Thyroid gland (tissue), 4 donors: Measurements from ENCODE around the gene SYCN. TPM values are rescaled to one million over a fixed set of nuclear protein-coding genes. Genes with fewer than 3 reads are reported as not detected.
A peak's percentile ranks its signal among the peaks of the same experiment; 100 is the strongest.

Experiments
- DNase-seq, 2 donors: peaks; one replicate each; pipeline ENCODE4 v3.0.0-alpha.2; 2019
- H3K27ac ChIP-seq, 3 donors: fragments of 200-600 bp; sonication (generic); 1 replicate in 2 of 3; 2 replicates in 1 of 3; pipeline ENCODE4 v1.5.1; 2016 to 2019; ENCODE audit warnings: mild to moderate bottlenecking in 1 of 3, moderate library complexity in 1 of 3
- H3K27me3 ChIP-seq: fragments of 200-600 bp; sonication (generic); one replicate; pipeline ENCODE4 v1.5.1; 2019
- H3K36me3 ChIP-seq, 2 donors: fragments of 200-600 bp; sonication (generic); one replicate each; pipeline ENCODE4 v1.5.1; 2016 to 2019
- H3K4me1 ChIP-seq, 2 donors: fragments of 200-600 bp; sonication (generic); one replicate each; pipeline ENCODE4 v1.5.1; 2017 to 2019
- H3K4me3 ChIP-seq, 3 donors: fragments of 200-600 bp; sonication (generic); replicated peaks in 1 of 3; 1 replicate in 2 of 3; 2 replicates in 1 of 3; pipeline ENCODE4 v1.5.1; 2016; ENCODE audit warnings: mild to moderate bottlenecking in 1 of 3
- H3K9me3 ChIP-seq: fragments of 200-600 bp; sonication (generic); one replicate; pipeline ENCODE4 v1.5.1; 2017
- POLR2A ChIP-seq, 2 donors: fragments of 450-650 bp; IDR thresholded peaks; one replicate each; pipeline ENCODE4 v1.6.1; 2017; ENCODE audit warnings: antibody characterized with exemption in 2 of 2, mild to moderate bottlenecking in 2 of 2, moderate library complexity in 1 of 2
- WGBS, 2 donors: methylation state at CpG; one replicate each; pipeline ENCODE4 v1.1.5; 2017; 5-methylcytosine and 5-hydroxymethylcytosine counted together
- intact Hi-C: fragments of 100-400 bp; cut with DNase I; formaldehyde crosslinking; loops from one replicate; pipeline ENCODE4 v1.15.1; 2023
- total RNA-seq, 4 donors: library from RNA; depleted of rRNA; stranded (reverse); fragments of >200 nt; gene quantifications; one replicate each; pipeline ENCODE4 v1.2.3, GENCODE V29; 2016
- TF ChIP-seq, protein P1 (sequence below), 6 experiments: fragments of 200-600 bp in 3 of 6; fragments of 450-650 bp in 3 of 6; sonication (generic) in 3 of 6; IDR thresholded peaks; one replicate each; pipeline ENCODE4 v1.5.1; 2016 to 2019; ENCODE audit warnings: antibody characterized with exemption in 6 of 6, mild to moderate bottlenecking in 2 of 6, inconsistent platforms in 1 of 6, moderate library complexity in 1 of 6

Gene SYCN
- total RNA-seq, 4 donors from 2014 or later = not detected

DNA sequence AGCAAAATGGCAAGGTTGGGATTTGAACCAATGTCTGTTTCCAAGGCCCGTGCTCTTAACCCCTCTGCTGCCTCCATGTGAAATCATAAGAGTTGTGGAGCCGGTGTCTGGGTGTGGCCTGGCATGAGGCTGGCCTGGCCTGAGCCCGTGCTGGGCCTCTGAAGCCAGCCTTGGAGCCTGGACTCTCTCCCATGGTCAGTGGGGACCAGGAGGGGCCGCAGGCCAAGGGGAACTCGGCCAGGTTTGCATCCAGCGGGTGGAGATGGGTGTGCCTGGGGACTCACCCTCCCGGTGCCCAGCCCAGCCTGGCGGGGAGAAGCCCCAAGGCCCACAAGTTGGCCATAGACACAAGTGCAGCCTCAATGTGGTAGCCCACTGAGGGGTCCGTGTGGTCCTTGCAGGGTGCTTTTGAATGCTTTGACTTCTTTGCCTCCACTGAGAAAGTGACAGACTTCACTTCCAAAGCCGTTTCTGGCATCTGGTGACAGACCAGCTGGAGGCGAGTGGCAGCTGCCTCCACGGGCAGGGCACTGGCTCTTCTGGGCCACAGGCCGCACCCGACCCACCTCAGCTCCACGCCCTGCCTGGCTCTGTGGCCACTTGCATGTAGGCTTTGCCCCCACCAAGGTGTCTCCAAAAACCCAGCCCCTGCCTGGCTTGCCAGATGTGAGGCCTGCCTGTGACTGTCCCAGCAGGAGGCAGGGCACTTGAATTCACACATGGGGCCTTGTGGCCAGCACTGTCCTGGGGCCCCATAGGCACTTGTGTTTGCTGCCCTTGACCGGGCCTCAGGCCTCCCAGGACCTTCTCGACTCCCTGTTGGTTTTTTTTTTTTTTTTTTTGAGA lies 33.5 kb downstream of the SYCN start:
- 67% methylated on average over 9 to 14 of the region's 17 CpGs for WGBS, 2 donors

DNA sequence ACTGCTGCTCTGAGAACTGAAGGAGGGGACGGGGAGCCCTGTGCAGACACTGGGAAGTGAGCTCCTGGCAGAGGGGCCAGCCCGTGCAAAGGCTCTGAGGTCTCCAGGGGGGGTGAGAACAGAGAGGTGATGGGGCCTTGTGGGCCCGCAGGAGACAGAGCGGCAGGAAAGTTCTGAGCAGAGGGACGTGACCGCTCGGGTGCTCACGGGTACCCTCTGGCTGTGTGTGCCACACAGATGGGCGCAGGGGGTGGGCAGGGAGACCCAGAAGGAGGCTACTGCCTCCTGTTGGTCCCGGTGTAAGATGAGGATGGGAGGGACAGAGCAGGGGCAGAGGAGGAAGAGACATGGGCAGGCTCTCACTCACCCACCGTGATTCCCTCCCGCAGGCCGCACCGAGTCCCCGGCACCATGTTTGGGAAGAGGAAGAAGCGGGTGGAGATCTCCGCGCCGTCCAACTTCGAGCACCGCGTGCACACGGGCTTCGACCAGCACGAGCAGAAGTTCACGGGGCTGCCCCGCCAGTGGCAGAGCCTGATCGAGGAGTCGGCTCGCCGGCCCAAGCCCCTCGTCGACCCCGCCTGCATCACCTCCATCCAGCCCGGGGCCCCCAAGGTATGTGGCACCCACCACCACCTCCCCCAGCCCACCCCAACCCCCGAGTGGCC lies 34.8 kb downstream of the SYCN start:
- Histone ChIP-seq H3K9me3 (no peaks in the 10 kb centered on the region), H3K27ac (no peak overlapping the region), H3K4me1 (peaks cover 22 to 32% of the 10 kb centered on the region in 2 donors), H3K36me3 (peaks cover 29 to 33% of the 10 kb centered on the region in 2 donors), H3K4me3 (no peak overlapping the region), H3K27me3 (no peaks in the 10 kb centered on the region)
- 92 to 95% methylated on average over 32 to 36 of the region's 36 CpGs for WGBS, 2 donors
- TF ChIP-seq, protein P1, sequence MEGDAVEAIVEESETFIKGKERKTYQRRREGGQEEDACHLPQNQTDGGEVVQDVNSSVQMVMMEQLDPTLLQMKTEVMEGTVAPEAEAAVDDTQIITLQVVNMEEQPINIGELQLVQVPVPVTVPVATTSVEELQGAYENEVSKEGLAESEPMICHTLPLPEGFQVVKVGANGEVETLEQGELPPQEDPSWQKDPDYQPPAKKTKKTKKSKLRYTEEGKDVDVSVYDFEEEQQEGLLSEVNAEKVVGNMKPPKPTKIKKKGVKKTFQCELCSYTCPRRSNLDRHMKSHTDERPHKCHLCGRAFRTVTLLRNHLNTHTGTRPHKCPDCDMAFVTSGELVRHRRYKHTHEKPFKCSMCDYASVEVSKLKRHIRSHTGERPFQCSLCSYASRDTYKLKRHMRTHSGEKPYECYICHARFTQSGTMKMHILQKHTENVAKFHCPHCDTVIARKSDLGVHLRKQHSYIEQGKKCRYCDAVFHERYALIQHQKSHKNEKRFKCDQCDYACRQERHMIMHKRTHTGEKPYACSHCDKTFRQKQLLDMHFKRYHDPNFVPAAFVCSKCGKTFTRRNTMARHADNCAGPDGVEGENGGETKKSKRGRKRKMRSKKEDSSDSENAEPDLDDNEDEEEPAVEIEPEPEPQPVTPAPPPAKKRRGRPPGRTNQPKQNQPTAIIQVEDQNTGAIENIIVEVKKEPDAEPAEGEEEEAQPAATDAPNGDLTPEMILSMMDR (IDR thresholded peaks at IDR 0.05) = no peak
- TF ChIP-seq POLR2A (IDR thresholded peaks at IDR 0.05) = no peak
- DNase-seq = no peak
- intact Hi-C loops = no loop called here

More for the DNA sequence above, 33.5 kb downstream of the SYCN start:
- Histone ChIP-seq H3K4me3 (no peak overlapping the region), H3K9me3 (no peaks in the 10 kb centered on the region), H3K27ac (no peak overlapping the region), H3K4me1 (peaks cover 22 to 31% of the 10 kb centered on the region in 2 donors), H3K36me3 (peaks cover 41 to 44% of the 10 kb centered on the region in 2 donors), H3K27me3 (no peaks in the 10 kb centered on the region)
- no peak for DNase-seq
- intact Hi-C loops = loop anchor here (5.0 kb wide), 1 partner anchor 43 kb away; the partner anchor contains the start of gene PAK4
- TF ChIP-seq, protein P1 (IDR thresholded peaks at IDR 0.05) = no peak
- no peak for TF ChIP-seq POLR2A (IDR thresholded peaks at IDR 0.05)

DNA sequence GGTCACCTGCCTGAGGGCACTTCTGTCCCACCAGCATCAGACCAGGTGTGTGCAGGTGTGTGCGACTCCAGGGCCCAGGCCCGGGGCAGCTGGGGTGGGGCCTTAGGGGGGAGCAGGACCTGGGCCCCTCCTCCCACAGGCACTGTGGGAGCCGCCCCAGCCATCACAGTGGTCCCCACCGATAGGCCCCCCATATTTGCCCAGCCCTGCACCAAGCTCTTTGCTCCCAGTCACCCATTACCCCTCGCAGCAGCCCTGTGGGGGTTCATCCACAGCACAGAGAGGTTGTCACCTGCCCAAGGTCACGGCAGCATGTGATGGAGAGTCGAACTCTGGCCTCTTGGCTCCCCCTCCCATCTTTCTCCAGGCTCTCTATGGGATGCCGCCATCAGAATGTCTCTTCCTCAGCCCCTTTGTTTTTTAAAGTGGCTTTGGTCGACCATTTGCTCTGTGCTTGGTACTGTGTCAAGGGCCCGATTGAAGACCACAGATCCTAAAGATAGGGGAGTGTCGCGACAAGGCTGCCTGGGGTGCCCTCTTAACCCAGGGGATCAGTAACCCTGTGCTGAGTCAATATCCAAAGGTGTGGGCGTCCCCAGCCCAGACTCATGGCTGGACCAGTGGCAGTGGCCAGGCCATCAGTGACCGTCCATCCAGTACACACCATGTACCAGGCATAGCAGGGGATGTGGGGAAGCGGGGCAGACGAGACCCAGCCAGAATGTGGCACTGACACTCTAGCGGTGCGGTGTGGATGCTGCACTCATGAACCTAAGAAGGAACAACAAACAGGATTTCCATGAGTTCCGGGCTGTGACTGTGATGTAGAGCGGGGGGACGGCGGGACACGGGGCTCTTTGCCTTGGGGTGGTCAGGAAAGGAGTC lies 35.6 kb downstream of the SYCN start:
- peak overlapping the region in 2 of 3 donors; percentile 94 to 96 for H3K27ac ChIP-seq
- no peaks in the 10 kb centered on the region for H3K27me3 ChIP-seq
- WGBS, 2 donors = 83 to 90% methylated on average over 21 to 22 of the region's 23 CpGs
- peaks cover 22 to 32% of the 10 kb centered on the region in 2 donors for H3K4me1 ChIP-seq
- TF ChIP-seq, protein P1 (IDR thresholded peaks at IDR 0.05) = no peak
- TF ChIP-seq POLR2A (IDR thresholded peaks at IDR 0.05) = no peak
- intact Hi-C loops = no loop called here
- no peaks in the 10 kb centered on the region for H3K9me3 ChIP-seq
- H3K4me3 ChIP-seq = no peak overlapping the region
- H3K36me3 ChIP-seq = peaks cover 22 to 25% of the 10 kb centered on the region in 2 donors
- no peak for DNase-seq

DNA sequence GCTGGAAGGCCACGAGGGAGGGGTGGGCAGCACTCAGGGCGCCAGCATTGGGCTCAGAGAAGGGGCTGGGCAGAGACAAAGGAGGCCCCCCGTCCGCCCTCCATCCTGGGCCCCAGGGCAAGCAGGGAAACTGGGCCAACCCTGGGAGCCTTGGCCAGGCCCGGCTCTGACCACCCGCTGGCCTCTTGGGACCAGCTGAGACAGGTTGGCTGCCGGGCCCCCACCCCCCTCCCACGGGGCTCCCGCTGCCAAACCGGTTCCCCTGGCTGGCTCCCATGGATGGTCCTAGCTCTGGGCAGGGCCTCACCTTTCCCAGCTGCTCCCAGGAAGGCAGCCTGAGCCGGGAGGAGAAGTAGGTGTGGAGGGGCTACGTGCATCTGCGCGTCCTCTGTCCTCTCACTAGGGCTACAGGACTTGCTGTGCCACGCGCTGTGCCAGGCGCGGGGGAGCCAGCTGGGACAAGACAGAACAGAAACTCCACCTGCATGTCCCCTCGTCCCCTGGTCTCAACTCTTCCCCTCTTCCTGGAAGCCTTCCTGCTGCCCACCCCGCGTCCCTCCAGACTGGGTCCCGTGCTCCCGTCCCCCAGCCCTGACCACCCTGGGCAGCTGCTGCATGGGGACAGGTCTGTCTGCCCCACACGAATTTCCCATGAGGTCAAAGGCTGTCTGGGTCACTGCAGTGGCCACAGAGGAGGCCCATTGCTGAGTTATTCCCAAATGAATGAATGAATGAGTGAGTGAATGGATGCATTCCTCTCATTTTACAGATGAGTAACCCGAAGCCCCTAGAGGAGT lies 36.4 kb downstream of the SYCN start:
- no peaks in the 10 kb centered on the region for H3K27me3 ChIP-seq
- peak overlapping the region; percentile 93 to 96 (median 94) for H3K27ac ChIP-seq
- peaks cover 14 to 18% of the 10 kb centered on the region in 2 donors for H3K36me3 ChIP-seq
- 48 to 52% methylated on average over 12 to 23 of the region's 25 CpGs for WGBS, 2 donors
- intact Hi-C loops = no loop called here
- DNase-seq = peak; percentile 92 to 93
- peaks cover 22 to 32% of the 10 kb centered on the region in 2 donors for H3K4me1 ChIP-seq
- peak overlapping the region in 1 of 3 donors; percentile 12 for H3K4me3 ChIP-seq
- TF ChIP-seq, protein P1 (IDR thresholded peaks at IDR 0.05) = no peak
- H3K9me3 ChIP-seq = no peaks in the 10 kb centered on the region
